ENCODE data around the gene POLRMT.

DNA sequence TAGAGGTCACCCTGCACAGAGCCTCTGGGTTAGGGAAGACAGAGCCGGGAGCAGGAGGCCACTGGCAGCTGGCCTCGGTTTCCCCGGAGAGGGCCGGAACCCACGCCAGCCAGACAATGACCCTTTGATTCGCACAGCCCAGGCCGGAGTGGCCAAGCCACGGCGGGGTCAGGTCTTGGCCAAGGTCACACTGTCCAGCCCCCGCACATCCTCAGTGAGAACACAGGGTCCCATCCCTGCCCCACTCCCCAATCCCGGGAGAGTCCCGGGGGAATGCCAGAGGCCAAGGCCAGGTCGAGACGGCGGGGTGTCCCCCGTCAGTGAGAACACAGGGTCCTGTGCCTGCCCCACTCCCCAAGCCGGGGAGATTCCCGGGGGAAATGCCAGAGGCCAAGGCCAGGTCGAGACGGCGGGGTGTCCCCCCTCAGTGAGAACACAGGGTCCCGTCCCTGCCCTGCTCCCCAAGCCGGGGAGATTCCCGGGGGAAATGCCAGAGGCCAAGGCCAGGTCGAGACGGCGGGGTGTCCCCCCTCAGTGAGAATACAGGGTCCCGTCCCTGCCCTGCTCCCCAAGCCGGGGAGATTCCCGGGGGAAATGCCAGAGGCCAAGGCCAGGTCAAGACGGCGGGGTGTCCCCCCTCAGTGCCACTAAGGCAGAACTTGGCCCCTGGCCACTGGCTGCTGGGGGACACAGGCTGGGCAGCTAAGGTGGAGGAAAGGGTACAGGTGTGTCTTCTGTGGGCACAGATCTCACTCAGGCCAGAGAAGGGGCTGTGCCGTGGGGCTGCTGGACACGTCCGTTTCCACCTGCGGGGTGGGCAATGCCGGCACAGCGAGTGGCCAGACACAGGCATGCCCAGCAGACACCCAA lies 41.2 kb upstream of the POLRMT start:
- TF ChIP-seq, protein P1, sequence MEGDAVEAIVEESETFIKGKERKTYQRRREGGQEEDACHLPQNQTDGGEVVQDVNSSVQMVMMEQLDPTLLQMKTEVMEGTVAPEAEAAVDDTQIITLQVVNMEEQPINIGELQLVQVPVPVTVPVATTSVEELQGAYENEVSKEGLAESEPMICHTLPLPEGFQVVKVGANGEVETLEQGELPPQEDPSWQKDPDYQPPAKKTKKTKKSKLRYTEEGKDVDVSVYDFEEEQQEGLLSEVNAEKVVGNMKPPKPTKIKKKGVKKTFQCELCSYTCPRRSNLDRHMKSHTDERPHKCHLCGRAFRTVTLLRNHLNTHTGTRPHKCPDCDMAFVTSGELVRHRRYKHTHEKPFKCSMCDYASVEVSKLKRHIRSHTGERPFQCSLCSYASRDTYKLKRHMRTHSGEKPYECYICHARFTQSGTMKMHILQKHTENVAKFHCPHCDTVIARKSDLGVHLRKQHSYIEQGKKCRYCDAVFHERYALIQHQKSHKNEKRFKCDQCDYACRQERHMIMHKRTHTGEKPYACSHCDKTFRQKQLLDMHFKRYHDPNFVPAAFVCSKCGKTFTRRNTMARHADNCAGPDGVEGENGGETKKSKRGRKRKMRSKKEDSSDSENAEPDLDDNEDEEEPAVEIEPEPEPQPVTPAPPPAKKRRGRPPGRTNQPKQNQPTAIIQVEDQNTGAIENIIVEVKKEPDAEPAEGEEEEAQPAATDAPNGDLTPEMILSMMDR (IDR thresholded peaks at IDR 0.05) = no peak
- no peak for TF ChIP-seq ZFX (IDR thresholded peaks at IDR 0.05; ENCODE audit: borderline replicate concordance)
